GF-D8 (cell line): ENCODE results near the gene WWTR1.

Source experiments
- DNase-seq: peaks from one replicate; lab custom pipeline; 2025; lab: John Stamatoyannopoulos, UW

Gene WWTR1

DNA sequence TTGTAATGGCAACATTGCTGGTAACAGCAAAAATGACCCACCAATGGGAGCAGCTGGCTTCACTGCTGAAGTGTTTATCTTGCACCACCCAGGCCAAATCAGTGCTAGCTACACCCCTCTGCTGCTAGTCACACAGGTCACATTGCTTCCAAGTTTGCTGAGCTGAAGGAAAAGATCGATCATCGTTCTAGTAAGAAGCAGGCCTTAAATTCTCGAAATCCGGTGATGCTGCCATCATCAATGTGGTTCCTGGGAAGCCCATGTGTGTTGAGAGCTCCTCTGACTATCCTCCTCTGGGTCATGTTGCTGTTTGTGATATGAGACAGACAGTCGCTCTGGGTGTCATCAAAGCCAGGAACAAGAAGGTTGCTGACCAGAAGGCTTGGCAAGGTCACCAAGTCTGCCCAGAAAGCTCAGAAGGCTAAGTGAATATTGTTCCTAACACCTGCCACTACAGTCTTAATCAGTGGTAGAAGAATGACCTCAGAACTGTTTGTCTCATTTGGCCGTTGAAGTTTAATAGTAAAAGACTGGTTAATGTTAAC lies 162.2 kb downstream of the WWTR1 start:
- no peak for DNase-seq

DNA sequence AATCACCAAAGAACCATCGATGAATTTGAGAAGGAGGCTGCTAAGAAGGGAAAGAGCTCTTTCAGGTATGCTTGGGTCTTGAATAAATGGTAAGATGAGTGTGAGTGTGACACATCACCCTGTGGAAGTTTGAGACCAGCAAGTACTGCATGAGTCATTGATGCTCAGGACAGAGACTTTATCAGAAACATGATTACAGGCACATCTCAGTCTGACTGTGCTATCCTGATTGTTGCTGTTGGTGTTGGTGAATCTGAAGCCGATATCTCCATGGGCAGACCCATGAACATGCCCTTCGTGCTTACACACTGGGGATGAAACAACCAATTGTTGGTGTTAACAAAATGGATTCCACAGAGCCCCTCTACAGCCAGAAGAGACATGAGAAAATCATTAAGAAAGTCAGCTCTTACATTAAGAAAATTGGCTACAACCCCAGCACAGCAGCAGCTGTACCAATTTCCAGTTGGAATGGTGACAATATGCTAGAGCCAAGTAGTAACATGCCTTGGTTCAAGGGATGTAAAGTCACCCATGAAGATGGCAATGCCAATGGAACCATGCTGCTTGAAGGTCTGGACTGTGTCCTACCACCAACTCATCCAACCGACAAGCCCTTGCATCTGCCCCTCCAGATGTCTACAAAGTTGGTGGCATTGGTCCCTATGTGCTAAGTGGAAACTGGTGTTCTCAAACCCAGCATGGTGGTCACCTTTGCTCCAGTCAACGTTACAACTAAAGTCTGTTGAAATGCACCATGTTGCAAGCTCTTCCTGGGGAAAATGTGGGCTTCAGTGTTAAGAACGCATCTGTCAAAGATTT lies 162.9 kb downstream of the WWTR1 start:
- DNase-seq: no peak

DNA sequence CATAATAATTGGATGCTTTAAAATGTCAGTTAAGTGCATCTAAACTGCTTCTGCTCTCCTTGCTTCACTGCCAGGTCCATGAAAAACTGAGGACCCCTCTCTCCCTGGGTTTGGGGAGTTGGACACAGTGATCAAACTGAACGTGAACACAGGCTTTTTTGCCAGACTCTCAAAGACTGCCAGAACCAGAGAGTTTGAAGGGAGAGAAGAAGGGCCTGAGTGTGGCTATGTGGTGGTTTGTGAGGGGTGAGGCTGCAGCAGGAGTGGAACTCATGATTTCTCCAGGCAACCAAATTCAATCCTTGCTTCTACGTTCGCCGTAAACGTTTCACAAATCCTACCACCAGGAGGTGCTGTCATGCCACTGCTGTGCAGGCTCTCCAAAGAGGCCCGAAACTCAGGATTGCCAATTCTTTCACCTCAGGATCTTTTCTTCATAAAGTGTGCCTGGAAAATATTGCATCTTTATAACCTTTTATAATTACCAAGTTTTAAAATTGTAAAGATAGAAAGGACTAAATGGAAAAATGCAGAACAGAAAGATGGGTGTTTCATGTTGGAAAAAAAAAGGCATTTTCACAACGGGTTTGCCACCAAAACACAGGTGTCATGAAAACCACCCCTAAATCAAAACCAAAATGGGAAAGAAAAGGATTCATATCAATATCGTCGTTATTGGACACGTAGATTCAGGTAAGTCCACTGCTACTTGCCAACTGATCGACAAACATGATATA lies 163.6 kb downstream of the WWTR1 start:
- no peak for DNase-seq

DNA sequence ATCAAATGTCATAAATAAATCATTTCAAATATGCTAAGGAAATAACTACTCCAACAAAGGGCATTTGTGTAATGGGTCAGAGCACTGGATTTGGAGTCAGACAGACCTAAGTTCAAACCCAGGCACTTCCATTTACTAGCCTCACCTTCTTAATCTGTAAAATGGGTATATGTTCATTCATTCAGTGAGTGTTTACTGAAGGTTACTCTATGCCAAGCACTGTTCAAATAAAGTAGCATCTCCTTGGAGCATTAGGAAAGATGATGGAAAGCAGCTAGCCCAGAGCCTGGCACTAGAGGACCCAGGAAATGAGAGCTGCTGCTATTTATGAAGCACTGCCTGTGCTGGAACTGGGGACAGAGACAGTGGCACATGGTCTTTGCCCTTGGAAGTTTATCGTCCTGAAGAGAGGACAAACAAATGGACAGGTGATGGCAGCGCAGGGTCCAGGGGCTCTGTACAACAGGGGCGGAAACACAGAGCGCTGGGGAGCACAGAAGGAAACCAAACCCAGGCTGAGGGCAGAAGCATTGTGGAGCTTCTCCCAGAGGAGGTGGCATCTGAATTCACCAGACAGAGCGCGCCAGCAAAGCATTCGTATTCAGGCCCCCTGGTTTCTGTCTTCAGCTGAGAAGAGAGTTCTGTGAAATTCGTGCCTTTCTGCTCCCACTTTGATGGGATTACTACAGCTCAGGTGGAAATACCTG lies 164.4 kb downstream of the WWTR1 start:
- DNase-seq: no peak

DNA sequence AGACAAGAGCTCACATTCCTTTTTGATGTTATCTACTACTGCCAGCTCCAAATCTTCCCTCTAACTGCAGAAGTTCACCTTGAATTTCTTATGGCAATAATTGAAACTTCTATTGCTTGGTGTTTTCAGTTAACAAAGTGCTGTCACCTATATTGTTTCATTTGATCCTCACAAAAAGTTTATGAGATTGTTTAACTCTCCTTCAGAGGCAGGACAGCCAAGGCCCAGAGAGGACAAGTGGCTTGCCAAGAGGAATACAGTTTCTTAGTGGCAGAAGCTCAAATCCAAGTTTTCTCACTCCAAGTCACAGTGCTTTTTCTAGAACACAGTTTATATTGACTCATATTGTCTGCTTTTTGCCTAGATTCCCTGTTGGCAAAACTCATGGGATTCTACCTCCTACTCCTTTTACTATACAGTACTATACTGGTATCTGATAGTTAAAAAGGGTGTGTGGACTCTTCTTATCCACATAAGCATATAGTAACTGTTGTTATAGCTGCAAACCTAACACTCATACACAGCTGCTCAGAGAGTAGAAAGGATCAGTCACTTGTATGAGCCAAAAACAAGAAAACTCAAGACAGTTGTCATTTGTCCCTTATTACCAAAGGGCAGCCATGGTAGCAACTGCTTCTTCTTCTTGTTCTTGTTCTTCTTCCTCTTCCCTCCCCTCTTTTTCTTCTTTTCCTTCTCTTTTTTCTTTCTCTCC lies 167.4 kb downstream of the WWTR1 start:
- DNase-seq: no peak

DNA sequence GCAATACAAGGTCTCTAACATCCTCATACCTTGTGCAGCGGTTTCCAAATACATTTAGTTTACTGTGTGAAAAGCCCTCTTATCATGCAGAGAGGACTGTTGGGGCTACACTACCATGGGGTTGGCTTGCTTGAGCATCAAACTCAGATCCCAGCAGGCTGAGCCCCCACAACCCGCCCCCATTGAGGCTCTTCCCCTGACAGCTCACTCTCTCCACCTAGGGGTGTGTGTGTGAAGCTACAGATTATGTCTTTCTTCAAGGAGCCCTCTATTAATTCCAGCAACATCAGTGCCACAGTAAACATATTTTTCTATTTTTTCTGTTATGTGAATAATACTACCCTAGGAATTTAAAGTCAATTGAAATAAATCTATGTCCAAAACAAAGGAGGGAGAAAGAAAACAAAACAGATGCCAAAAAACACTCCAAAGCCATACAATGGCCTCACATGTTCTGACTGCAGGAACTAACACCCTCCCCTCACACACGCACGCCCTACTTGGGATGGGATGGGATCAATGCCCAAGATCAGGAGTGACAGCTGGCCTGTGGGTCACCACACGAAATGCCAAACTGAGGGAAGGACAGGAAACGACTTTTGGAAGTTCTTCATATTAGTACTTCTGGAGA lies 168.7 kb downstream of the WWTR1 start:
- no peak for DNase-seq

DNA sequence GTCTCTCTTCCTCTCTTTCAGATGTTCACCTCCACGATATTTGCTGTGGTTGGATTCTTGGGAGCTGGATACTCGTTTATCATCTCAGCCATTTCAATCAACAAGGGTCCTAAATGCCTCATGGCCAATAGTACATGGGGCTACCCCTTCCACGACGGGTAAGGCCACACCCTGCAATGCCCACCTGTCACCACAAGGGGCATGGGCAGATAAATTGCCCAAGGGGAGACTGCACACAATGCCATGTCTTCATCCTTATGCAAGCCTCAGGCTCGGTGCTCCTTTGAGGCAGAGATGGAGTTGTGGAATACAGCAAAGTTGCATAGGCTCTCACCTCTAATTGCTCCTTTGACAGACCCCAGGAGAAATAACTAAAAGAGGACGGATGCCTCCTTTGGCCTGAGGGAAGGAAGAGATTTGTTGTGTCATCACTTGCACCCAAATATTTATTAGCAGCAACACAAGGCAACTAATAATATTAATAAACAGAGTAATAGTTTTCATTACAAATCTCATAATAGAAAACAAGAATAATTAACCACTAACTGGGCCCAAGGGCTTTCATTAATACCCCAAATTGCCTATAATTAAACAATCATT lies 170.1 kb downstream of the WWTR1 start:
- no peak for DNase-seq

DNA sequence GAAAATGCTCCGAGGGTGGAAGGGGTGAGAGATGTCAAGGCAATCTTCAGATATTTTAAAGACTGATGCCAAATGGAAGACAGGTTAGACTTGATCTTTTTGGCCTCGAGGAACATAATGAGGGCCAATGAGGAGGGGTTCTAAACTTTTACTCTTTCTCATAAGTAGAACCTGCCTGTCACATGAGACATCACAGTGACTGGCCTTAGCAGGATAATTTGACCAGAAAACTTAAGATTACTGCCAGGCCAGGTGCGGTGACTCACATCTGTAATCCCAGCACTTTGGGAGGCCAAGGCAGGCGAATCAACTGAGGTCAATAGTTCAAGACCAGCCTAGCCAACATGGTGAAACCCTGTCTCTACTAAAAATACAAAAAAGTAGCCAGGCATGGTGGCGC lies 171.1 kb downstream of the WWTR1 start:
- no peak for DNase-seq

DNA sequence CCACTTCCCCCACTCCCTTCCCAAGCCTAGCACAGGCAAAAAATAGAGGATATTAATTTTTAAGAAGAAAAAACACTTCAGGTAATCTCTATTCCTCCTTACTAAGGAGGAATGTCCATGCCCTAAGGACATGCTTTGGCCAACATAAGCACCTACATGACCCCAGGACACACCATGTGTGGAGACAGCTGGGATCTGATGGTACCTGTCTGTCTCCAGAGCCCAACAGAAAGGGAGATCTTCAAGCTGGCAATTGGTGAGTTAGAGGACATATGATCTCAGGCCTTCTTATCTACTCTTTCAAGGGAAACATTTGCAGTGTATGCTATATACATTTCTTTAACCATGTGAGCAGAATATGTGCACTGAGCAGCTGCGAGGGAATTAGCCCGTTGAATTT lies 176.3 kb downstream of the WWTR1 start:
- DNase-seq: no peak

DNA sequence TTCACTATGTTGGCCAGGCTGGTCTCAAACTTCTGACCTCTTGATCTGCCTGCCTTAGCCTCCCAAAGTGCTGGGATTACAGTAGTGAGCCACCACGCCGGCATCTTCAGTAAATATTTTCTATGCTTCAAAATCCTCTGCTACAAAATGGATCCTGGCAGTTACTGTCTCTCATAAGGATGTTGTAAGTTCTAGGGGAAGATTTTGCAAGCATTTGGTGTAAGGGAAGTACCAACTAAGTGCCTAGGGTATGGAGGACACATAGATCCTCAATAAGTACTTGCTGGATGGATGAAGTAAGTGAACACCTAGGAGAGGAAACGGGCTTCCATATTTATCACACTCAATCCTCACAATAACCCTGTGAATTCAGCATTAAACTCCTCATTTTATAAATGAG lies 176.8 kb downstream of the WWTR1 start:
- no peak for DNase-seq

DNA sequence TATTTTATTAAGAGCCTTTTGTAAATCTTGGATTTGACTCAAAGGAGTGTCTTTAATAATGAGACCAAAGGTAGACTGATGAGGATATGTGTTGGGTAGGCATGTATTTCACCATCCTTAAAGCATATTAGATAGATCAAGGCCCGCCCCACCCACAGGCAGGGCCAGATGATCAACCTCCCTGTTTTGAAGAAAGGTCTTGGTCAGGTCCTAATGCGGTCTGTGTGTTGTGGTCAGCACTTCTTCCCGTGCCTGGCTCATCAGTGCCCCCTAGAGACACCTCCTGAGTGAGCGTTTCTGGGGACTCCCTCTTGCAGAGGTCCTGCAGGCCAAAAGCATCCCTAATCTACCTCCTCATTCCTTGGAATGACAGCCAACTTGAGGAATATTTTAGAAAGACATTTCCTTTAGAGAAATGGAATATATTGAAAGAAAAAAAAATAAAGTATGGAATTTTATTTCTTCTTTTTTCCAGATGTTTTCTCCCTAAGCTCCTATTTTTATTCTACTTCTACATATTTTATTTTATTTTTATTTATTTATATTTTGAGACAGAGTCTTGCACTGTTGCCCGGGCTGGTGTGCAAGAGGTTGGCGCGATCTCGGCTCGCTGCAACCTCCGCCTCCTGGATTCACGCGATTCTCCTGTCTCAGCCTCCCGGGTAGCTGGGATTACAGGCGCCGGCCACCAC lies 177.4 kb downstream of the WWTR1 start:
- no peak for DNase-seq

DNA sequence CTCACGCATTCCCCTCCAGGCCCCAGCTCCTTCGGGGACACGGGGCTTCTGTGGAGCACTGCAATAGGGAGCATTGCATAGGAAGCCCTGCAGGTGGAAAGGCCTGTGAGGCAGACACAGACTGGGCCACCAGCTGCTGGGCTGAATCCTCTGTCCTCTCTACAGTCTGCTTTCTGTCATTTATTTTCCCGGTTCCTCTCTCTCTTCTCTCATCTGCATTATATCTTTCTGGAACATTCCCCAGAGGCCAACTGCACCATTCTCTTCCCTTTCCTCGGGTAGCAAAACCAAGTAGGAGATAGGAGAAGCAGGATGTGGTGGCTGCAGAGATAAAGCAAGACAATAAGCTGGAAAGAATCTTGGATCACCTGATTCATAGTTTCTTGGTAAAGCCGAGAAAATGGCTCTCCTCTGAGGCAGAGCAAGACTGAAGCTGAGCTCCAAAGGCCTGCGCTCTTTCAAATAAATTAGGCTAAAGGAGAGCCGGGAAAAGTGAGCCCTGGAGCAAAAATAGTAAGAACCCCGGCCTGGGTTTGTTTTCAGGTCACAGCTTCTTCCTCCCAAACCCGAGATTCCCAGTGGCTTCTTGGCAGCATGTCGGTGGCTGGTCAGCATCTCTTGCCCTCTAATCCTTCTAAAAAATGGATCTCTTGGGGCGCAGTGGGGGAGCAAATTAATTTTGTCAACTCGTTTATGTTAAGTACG lies 178.1 kb downstream of the WWTR1 start:
- DNase-seq: no peak

DNA sequence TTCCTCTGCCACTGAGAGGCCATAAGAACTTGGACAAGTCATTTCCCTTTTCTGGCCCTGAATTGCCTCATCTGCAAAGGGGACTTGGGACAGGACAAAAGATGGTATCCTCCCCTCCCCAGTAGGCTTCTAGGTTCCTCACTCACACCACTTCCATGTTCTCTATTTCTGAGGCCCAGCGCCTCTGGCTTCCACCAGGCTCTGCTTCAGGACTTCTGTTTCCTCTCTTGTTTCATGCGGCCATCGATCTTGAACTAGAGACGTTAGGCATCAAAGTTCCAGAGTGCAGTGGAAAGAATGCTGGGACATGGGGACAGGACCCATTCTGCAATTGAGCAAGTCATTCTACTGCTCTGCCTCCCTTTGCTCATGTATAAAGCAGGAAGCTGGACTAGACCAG lies 181.6 kb downstream of the WWTR1 start:
- no peak for DNase-seq

DNA sequence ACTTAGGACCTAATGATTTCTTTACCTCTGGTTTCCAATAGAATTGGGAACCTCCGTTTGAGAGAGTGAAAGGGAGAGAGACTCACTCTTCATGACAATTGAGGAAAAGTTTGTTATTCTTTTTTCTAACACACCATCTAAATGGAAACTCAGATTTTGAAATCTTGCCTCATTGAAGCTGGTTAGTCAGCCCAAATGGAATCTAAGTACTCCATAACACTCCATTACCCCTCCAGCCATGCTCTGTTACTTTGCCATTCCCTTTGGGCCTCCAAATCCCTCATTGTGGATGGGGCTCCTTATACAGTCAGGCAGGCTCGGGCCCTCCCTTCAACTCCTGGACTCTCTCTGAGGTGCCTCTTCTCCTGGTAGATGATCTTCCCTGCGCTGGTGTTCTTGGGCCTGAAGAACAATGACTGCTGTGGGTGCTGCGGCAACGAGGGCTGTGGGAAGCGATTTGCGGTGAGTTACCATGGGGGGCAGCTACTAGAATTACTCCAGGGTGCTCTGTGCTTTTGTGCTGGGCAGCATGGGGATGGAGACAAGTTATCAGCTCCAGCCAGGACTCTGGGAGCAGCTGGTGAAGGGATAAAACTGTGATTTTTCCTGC lies 182.3 kb downstream of the WWTR1 start:
- DNase-seq: no peak

DNA sequence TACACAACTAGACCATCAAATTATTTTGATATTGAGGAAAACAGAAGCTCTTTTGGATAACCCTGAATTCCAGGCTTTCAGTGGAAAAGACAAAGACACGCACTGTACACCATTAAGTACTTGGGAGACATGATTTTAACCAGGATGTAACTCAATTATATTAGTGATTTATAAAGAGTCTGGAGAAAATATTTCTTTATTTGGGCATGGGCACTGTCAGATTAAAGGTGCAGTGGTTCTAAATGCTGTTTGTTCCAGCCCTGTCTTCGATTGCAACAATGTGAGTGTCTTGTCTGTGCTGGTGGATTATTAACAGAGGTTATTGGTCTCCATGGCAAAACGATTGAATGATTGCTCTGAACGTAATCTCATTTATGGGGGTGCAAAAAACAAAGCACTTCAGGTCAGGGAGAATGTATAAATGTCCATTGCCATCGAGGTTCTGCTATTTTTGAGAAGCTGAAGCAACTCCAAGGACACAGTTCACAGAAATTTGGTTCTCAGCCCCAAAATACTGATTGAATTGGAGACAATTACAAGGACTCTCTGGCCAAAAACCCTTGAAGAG lies 183.5 kb downstream of the WWTR1 start, which contains the start of gene TM4SF4:
Gene TM4SF4 (plus strand): TSS at position 448 of the 568 bp plus-strand sequence. CDS start 181 bp downstream, outside the sequence.
- no peak for DNase-seq

DNA sequence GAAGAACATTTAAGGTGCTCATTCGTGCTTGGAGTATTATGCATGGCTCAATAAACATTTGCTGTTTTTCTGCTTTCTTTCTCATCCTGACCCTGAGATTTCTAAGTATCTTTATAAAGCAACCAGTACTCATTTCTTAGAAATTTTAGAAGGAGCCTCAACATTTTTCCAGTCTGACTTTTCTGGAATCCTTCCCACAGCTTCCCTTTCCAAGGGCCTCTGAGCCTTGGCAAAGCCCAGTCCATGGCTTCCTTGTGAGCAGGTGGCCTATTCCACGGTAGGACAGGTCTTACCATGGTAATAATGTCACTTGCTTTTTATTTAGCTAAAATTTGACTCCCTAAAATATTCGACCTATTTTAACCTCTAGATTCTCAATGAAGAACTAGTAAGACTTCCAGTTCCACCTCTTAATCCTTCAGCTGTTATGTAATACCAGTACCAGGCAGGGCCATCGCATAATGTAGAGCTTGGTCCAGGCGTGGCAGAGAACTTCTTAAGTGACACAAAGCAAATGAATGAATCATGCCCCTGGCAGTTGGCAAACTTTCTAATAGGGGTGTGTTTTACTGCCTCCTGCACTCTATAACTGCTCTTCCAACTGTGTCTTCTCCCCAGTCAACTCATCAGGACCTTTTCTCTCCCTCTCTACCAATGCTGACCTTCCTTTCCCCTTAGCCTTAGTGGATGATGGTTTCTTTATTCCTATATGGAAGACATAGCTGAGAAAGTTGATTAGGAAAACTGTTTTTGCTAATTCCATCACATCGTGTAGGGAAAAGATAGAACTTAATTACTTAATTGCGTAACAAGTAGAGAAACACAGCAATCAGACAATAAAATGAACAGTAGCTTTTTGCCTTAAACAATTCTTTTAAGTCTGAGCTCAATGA lies 184.2 kb downstream of the WWTR1 start:
- no peak for DNase-seq

DNA sequence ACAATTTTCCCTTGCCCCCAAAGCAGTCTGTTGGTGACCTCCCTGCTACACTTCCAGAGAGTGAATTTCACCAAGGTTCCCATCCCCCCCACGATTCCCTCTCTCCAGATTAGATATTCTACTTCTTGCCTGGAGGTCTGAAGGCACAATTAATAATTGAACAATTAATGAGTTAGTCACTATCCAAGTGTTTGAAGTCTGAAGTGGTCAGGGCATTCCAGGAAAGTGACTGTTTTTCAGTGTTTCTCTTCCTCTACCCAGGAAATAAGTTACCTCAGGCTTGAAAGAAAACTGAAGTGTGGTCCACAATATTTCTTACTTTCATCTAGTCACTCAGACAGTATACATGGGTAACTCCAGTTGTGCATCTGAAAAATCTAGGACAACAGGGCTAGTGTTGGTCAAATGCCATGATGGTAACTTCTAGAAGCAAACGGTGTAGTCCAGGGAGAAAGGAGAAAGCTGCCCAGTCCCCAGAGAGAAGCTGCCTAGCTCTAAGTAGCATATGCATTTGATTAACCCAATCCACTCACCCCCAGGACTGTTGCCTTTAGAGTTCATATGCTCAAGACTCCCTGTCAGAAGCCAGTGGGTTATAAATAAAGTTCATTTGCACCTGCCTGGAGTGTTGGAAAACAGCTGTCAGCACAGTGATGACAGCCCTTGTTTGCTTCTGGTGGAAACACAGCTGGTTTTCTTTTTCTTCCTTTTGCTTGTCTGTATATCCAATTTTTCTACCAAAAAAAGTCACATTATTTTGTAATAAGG lies 185.6 kb downstream of the WWTR1 start:
- no peak for DNase-seq
